HepG2 (cell line): ENCODE data around the gene ANTXR1. TPM values are rescaled to one million over a fixed set of nuclear protein-coding genes. Genes with fewer than 3 reads are reported as not detected.
A peak's percentile ranks its signal among the peaks of the same experiment; 100 is the strongest.

Experiments
- ARID2 ChIP-seq: sonication (generic); formaldehyde crosslinking; IDR thresholded peaks from 2 replicates; pipeline ENCODE4 v1.8.1; 2022; ENCODE audit warnings: mild to moderate bottlenecking, missing genetic modification reagents, borderline replicate concordance
- HOXA5 ChIP-seq: sonication (generic); formaldehyde crosslinking; IDR thresholded peaks from 2 replicates; pipeline ENCODE4 v1.4.0; 2020; ENCODE audit warnings: missing genetic modification reagents
- MAZ ChIP-seq, 2 experiments: sonication (generic) in 1 of 2; formaldehyde crosslinking in 1 of 2; IDR thresholded peaks; 2 replicates each; pipeline versions ENCODE4 v1.5.0 to v1.6.1; 2012 to 2020; ENCODE audit warnings: low read depth in 2 of 2, mild to moderate bottlenecking in 2 of 2, borderline replicate concordance in 1 of 2, improper control_type of control experiment in 1 of 2, low read length in 1 of 2, missing genetic modification reagents in 1 of 2, moderate library complexity in 1 of 2
- MED13 ChIP-seq: sonication (generic); formaldehyde crosslinking; IDR thresholded peaks from 2 replicates; pipeline ENCODE4 v1.5.0; 2020; ENCODE audit warnings: missing genetic modification reagents
- NKX3-1 ChIP-seq: sonication (generic); formaldehyde crosslinking; IDR thresholded peaks from 2 replicates; pipeline ENCODE4 v1.5.0; 2020; ENCODE audit warnings: missing genetic modification reagents
- NR2F6 ChIP-seq, 2 experiments: IDR thresholded peaks; 2 replicates each; pipeline ENCODE4 v1.6.1; 2016; ENCODE audit warnings: antibody characterized with exemption in 1 of 2, mild to moderate bottlenecking in 1 of 2
- PPARG ChIP-seq: conservative IDR thresholded peaks from 2 replicates; pipeline ENCODE4 v1.6.1; 2016; ENCODE audit warnings: missing biosample characterization, missing genetic modification reagents
- ZFX ChIP-seq: sonication (generic); formaldehyde crosslinking; IDR thresholded peaks from 2 replicates; pipeline ENCODE4 v1.4.0; 2020; ENCODE audit warnings: mild to moderate bottlenecking, low read depth, missing genetic modification reagents, moderate library complexity
- ZNF12 ChIP-seq: sonication (generic); formaldehyde crosslinking; IDR thresholded peaks from 2 replicates; pipeline ENCODE4 v1.5.0; 2020; ENCODE audit warnings: missing genetic modification reagents
- ZNF124 ChIP-seq: sonication (generic); formaldehyde crosslinking; IDR thresholded peaks from 2 replicates; pipeline ENCODE4 v1.4.0; 2020; ENCODE audit warnings: missing genetic modification reagents
- ZNF564 ChIP-seq: sonication (generic); formaldehyde crosslinking; IDR thresholded peaks from 2 replicates; pipeline ENCODE4 v1.8.1; 2023; ENCODE audit warnings: mild to moderate bottlenecking, missing genetic modification reagents
- ZNF567 ChIP-seq: sonication (generic); formaldehyde crosslinking; IDR thresholded peaks from 2 replicates; pipeline ENCODE4 v1.8.1; 2023; ENCODE audit warnings: mild to moderate bottlenecking, missing genetic modification reagents, borderline replicate concordance
- ZSCAN21 ChIP-seq: sonication (generic); formaldehyde crosslinking; IDR thresholded peaks from 2 replicates; pipeline ENCODE4 v1.8.0; 2022; ENCODE audit warnings: mild to moderate bottlenecking, missing genetic modification reagents, moderate library complexity, borderline replicate concordance
- polyA plus RNA-seq, 8 experiments: library from polyadenylated mRNA; depleted of rRNA in 3 of 8; stranded (reverse) in 7 of 8; unstranded in 1 of 8; fragments of >200 nt; fragmentation: Illumina TruSeq in 4 of 8; extraction: Trizol in 4 of 8; gene quantifications; 2 replicates each; pipeline versions ENCODE4 v1.2.1 to v1.2.3, GENCODE V29; 2011 to 2016; ENCODE audit warnings: low read depth in 4 of 8, missing spikeins in 1 of 8, mixed read lengths in 1 of 8; ENCODE audit not compliant: insufficient read depth in 1 of 8
- total RNA-seq, 5 experiments: library from RNA; depleted of rRNA; stranded (reverse); fragments of >200 nt; fragmentation: Illumina TruSeq; extraction: Trizol; gene quantifications; 2 replicates each; pipeline ENCODE4 v1.2.3, GENCODE V29; 2016; ENCODE audit warnings: low read depth in 1 of 5
- TF ChIP-seq, protein P1 (sequence below): sonication (generic); IDR thresholded peaks from 2 replicates; pipeline ENCODE4 v1.6.1; 2016; ENCODE audit warnings: low read depth, borderline replicate concordance
- TF ChIP-seq, protein P2 (sequence below): sonication (generic); formaldehyde crosslinking; IDR thresholded peaks from 2 replicates; pipeline ENCODE4 v1.4.0; 2020; ENCODE audit warnings: mild to moderate bottlenecking, missing genetic modification reagents
- TF ChIP-seq, protein P3 (sequence below): sonication (generic); formaldehyde crosslinking; conservative IDR thresholded peaks from 2 replicates; pipeline ENCODE4 v1.4.0; 2020; ENCODE audit warnings: missing genetic modification reagents
- TF ChIP-seq, protein P4 (sequence below): sonication (generic); formaldehyde crosslinking; conservative IDR thresholded peaks from 2 replicates; pipeline ENCODE4 v1.8.1; 2023; ENCODE audit warnings: missing genetic modification reagents
- TF ChIP-seq, protein P5 (sequence below): sonication (generic); formaldehyde crosslinking; IDR thresholded peaks from 2 replicates; pipeline ENCODE4 v1.4.0; 2020; ENCODE audit warnings: missing genetic modification reagents, borderline replicate concordance
- TF ChIP-seq, protein P6 (sequence below): IDR thresholded peaks from 2 replicates; pipeline ENCODE4 v1.6.1; 2016; ENCODE audit warnings: missing biosample characterization, missing genetic modification reagents, low read depth

ANTXR1 gene
- total and polyA plus RNA-seq, 2 of the 13 experiments (the other 11 are each of a cell fraction or from before 2014, with no cell fraction given), result 4.5 to 12.7 TPM

DNA sequence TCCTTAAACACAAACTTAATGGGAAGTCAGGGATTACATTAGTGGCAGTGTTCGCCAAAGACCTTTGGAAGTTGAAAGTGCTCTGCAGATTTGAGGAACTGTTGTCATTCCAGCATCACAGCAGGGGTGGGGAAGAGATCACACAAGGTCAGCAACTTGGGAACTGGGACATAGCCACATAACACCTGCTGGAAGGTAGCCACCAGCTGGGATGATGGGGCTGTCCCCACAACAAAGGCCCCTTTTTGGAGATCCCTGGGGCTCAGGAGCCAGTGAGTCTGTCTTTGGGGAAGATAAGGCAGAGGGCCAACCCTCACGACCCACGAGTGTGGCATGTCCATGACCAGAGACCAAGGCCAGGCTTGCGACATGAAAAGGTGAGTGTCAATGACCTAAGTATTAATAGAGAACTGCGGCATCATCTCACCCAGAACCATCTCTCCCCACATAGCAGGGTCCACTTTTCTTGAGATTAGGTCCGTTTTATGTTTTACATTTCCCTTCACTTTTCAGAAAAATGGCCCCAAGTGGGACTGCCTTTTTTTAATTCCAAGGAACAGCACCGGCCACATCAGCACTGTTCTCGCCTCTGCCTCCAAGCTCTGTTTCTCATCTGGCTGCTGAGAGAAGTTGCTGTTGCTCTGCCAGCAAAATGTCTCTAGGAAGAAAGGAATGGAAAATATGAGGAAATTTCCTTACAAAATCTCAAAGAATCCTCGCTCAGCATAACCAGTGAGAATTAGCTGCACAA lies 267.1 kb downstream of the ANTXR1 start (continued):
- TF ChIP-seq ZNF124 (CRISPR knock-in tag) (0 out of 2 replicates have a peak, but pooled peaks have one; percentile 23), ZNF12 (CRISPR knock-in tag) (no peak), PPARG (0 out of 2 replicates have a peak, but pooled peaks have one; percentile 10), HOXA5 (CRISPR knock-in tag) (0 out of 2 replicates have a peak, but pooled peaks have one; percentile 31), ZFX (CRISPR knock-in tag) (peak; percentile 16; the same call in 1 of the 2 replicates), ZSCAN21 (CRISPR knock-in tag) (0 out of 2 replicates have a peak, but pooled peaks have one; percentile 13), ZNF567 (CRISPR knock-in tag) (peak; percentile 85; the same call in 1 of the 2 replicates), ARID2 (CRISPR knock-in tag) (no peak), MAZ (IDR thresholded peaks at IDR 0.05; ENCODE audit: borderline replicate concordance, low read depth, low read length) (no peak), MAZ (CRISPR knock-in tag; IDR thresholded peaks at IDR 0.05; ENCODE audit: low read depth) (0 out of 2 replicates have a peak, but pooled peaks have one; percentile 32), NKX3-1 (CRISPR knock-in tag) (no peak), ZNF564 (CRISPR knock-in tag) (no peak), MED13 (peak; percentile 96), NR2F6 (IDR thresholded peaks at IDR 0.05) (peak; percentile 80), NR2F6 (CRISPR knock-in tag; IDR thresholded peaks at IDR 0.05) (peak; percentile 87)
- TF ChIP-seq, protein P1, sequence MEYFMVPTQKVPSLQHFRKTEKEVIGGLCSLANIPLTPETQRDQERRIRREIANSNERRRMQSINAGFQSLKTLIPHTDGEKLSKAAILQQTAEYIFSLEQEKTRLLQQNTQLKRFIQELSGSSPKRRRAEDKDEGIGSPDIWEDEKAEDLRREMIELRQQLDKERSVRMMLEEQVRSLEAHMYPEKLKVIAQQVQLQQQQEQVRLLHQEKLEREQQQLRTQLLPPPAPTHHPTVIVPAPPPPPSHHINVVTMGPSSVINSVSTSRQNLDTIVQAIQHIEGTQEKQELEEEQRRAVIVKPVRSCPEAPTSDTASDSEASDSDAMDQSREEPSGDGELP, result peak; percentile 91
- TF ChIP-seq, protein P2, sequence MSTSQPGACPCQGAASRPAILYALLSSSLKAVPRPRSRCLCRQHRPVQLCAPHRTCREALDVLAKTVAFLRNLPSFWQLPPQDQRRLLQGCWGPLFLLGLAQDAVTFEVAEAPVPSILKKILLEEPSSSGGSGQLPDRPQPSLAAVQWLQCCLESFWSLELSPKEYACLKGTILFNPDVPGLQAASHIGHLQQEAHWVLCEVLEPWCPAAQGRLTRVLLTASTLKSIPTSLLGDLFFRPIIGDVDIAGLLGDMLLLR (CRISPR knock-in tag), result no peak
- TF ChIP-seq, protein P3, sequence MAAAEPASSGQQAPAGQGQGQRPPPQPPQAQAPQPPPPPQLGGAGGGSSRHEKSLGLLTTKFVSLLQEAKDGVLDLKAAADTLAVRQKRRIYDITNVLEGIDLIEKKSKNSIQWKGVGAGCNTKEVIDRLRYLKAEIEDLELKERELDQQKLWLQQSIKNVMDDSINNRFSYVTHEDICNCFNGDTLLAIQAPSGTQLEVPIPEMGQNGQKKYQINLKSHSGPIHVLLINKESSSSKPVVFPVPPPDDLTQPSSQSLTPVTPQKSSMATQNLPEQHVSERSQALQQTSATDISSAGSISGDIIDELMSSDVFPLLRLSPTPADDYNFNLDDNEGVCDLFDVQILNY (CRISPR knock-in tag), result no peak
- TF ChIP-seq, protein P4, sequence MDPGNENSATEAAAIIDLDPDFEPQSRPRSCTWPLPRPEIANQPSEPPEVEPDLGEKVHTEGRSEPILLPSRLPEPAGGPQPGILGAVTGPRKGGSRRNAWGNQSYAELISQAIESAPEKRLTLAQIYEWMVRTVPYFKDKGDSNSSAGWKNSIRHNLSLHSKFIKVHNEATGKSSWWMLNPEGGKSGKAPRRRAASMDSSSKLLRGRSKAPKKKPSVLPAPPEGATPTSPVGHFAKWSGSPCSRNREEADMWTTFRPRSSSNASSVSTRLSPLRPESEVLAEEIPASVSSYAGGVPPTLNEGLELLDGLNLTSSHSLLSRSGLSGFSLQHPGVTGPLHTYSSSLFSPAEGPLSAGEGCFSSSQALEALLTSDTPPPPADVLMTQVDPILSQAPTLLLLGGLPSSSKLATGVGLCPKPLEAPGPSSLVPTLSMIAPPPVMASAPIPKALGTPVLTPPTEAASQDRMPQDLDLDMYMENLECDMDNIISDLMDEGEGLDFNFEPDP (CRISPR knock-in tag), result no peak
- TF ChIP-seq, protein P5, sequence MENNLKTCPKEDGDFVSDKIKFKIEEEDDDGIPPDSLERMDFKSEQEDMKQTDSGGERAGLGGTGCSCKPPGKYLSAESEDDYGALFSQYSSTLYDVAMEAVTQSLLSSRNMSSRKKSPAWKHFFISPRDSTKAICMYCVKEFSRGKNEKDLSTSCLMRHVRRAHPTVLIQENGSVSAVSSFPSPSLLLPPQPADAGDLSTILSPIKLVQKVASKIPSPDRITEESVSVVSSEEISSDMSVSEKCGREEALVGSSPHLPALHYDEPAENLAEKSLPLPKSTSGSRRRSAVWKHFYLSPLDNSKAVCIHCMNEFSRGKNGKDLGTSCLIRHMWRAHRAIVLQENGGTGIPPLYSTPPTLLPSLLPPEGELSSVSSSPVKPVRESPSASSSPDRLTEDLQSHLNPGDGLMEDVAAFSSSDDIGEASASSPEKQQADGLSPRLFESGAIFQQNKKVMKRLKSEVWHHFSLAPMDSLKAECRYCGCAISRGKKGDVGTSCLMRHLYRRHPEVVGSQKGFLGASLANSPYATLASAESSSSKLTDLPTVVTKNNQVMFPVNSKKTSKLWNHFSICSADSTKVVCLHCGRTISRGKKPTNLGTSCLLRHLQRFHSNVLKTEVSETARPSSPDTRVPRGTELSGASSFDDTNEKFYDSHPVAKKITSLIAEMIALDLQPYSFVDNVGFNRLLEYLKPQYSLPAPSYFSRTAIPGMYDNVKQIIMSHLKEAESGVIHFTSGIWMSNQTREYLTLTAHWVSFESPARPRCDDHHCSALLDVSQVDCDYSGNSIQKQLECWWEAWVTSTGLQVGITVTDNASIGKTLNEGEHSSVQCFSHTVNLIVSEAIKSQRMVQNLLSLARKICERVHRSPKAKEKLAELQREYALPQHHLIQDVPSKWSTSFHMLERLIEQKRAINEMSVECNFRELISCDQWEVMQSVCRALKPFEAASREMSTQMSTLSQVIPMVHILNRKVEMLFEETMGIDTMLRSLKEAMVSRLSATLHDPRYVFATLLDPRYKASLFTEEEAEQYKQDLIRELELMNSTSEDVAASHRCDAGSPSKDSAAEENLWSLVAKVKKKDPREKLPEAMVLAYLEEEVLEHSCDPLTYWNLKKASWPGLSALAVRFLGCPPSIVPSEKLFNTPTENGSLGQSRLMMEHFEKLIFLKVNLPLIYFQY (CRISPR knock-in tag), result no peak
- TF ChIP-seq, protein P6, sequence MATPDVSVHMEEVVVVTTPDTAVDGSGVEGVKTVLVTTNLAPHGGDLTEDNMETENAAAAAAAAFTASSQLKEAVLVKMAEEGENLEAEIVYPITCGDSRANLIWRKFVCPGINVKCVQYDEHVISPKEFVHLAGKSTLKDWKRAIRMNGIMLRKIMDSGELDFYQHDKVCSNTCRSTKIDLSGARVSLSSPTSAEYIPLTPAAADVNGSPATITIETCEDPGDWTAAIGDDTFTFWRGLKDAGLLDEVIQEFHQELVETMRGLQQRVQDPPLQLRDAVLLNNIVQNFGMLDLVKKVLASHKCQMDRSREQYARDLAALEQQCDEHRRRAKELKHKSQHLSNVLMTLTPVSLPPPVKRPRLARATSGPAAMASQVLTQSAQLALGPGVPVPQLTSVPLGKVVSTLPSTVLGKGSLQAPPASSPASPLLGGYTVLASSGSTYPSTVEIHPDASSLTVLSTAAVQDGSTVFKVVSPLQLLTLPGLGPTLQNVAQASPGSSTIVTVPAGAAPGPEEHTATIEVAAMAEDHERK (CRISPR knock-in tag), result no peak
